GM18508 (cell line): ENCODE data around the gene NAP1L1.
"Not testable (repeated sequence)": the region's sequence is repeated elsewhere in the genome, so short reads cannot be mapped to it uniquely, and the experiment has no call there.

Source experiments
- ATAC-seq: cut with Tn5 transposase; IDR thresholded peaks from one replicate; pipeline ENCODE4 v1.9.1; 2021; ENCODE audit warnings: moderate number of reproducible peaks; ENCODE audit not compliant: insufficient read depth, unreplicated experiment

NAP1L1 gene

DNA sequence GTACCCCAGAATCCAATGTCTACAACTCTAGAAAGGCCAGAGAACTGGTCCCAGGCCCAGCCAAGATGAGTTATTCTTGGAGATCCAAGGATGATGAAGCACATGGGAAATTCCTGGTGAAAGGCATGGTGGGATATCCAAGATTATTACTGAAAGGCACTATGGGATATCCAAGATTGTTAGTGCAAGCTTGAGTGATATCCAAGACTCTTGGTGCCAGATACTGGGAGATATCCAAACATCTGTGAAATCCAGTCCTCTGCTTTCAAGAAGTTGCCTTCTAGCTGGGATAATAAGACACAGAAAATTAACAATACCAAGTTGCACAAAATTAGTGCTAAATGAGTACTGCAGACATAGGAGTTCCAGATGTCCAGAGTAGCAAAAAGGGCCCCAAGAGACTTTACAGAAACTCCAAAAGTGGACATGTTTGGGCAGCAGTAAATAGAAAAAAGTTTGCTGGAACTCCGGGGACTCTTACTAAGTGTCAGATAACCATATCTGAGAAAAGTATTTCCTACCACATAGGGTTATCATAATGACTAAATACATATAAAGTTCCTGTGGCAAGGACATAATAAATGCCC lies 87.5 kb downstream of the NAP1L1 start:
- no peak for ATAC-seq

DNA sequence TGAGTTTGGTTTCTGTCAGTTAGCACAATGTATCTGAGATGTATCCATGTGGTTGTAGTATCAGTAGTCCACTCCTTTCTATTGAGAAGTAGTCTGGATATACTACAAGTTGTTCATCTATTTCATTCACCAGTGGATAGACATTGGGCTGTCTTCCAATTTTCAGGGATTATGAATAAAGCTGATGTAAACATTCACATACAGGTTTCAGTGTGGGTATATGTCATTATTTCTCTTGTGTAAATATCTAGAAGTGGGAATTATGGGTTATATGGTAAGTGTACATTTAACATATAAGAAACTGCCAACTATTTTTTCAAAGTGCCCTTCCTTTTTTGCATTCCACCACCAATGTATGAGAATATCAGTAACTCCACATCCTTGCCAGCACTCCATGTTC lies 88.8 kb downstream of the NAP1L1 start:
- ATAC-seq: no peak

DNA sequence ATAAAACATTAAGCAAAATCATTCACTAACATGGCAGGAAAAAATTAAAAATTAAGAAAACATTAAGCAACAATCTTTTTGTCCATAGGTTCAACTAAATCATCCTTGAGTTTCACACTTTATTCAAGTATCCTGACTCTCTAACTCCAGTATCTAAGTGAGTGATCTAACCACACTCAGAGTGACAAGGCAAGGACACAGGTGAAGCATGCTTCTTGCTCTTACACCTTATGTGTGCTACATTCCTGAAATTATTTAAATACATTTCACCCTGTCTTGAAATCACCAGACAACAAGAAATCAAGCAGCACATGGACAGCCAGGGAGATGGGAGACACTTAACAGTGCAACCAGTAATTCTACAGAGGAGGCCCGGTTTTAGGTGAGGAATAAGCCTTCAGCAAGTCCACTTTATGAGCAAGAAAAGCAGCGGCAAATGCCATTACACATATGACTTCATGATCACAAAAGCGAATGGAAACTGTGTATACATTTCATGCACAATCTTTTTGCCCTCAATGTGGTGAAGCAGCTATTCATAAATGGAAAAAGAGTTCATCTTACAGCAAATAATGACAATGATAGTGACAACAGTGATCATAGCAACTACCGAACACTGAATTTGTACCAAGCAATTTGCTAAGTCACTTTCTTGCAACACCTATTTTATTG lies 90.3 kb downstream of the NAP1L1 start:
- ATAC-seq: no peak

DNA sequence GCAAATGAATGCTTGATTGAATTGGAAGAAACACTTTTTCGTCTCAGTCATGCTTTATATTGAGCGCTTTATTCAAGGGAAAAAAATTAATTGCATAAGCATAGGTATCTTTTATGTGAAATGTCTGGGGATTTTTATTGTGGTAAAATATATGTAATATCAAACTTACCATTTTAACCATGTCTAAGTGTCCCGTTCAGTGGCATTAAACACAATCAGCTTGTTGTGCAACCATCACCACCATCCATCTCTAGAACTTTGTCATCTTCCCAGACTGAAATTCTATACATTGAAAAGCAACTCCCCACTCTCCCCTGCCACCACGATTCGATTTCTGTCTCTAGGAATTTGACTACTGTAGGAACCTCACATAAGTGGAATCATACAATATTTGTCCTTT lies 92.7 kb downstream of the NAP1L1 start:
- ATAC-seq: no peak

DNA sequence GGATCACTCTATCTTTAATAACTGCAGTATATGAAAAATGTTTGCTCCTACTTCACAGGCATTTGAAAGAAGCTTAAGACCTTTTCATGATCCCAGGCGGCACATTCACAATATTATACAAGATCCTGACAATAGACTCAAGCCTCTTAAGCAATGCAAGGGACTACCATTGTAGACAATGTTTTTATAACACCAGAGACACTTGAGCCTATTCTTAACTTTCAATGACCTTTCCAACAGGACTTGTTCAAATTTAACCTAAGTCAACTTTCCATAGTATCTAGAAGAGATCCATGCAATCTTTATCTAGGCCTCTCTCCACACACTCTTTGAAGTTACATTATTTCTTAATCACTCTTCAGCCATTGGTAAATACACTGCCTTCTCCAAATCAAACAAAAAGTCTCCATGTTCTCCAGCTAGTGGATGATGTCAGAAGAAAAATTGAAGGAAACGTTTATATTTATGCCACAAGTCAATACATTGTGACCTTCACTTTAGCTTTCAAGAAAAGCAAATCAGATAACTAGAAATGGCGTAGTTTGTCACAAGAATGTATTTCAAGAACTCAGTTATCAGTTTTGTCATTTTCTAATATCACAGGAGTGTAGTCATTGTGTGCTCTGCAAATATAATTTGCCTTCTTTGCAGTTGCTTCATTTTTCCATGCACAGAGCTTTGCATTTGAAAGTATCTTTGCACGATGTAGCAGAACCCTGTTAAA lies 94.1 kb downstream of the NAP1L1 start:
- no peak for ATAC-seq

DNA sequence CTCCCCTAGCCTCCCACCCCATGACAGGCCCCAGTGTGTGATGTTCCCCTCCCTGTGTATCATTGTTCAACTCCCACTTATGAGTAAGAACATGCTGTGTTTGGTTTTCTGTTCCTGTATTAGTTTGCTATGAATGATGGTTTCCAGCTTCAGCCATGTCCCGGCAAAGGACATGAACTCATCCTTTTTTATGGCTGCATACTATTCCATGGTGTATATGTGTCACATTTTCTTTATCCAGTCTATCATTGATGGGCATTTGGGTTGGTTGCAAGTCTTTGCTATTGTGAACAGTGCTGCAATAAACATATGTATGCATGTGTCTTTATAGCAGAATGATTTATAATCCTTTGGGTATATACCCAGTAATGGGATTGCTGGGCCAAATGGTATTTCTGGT lies 96.8 kb downstream of the NAP1L1 start:
- not testable (repeated sequence) for ATAC-seq
